ENCODE results near the gene MCM7. TPM values are rescaled to one million over a fixed set of nuclear protein-coding genes. Genes with fewer than 3 reads are reported as not detected.
A peak's percentile ranks its signal among the peaks of the same experiment; 100 is the strongest.

The MCM7 gene
- total and polyA plus RNA-seq, 2 of the 13 experiments (the other 11 are each of a cell fraction or from before 2014, with no cell fraction given) = 84.5 to 214 TPM

GRCh38 chr7:100100420-100101015, 679 bp downstream of the MCM7 start (continued):
- TF ChIP-seq MEIS2 (CRISPR knock-in tag; IDR thresholded peaks at IDR 0.05) = 0 out of 2 replicates have a peak, but pooled peaks have one; percentile 15
- TF ChIP-seq SSRP1 (CRISPR knock-in tag; IDR thresholded peaks at IDR 0.05) = no peak
- peak; percentile 71; the same call in 1 of the 2 replicates for TF ChIP-seq ZNF343 (CRISPR knock-in tag; IDR thresholded peaks at IDR 0.05)
- TF ChIP-seq ETV6 (CRISPR knock-in tag; conservative IDR thresholded peaks at IDR 0.05) = 0 out of 2 replicates have a peak, but pooled peaks have one; percentile 72
- peak; percentile 83; the same call in 1 of the 2 replicates for TF ChIP-seq ZNF746 (CRISPR knock-in tag; IDR thresholded peaks at IDR 0.05)
- peak; percentile 94 for TF ChIP-seq TBX3 (IDR thresholded peaks at IDR 0.05; ENCODE audit: borderline replicate concordance)
- no peak for TF ChIP-seq ZNF775 (CRISPR knock-in tag; IDR thresholded peaks at IDR 0.05; ENCODE audit: borderline replicate concordance)
- TF ChIP-seq HES4 (CRISPR knock-in tag; IDR thresholded peaks at IDR 0.05; ENCODE audit: borderline replicate concordance) = peak; percentile 67; the same call in 1 of the 2 replicates
- TF ChIP-seq KAT7 (CRISPR knock-in tag; IDR thresholded peaks at IDR 0.05; ENCODE audit: borderline replicate concordance) = peak; percentile 54; the same call in 1 of the 2 replicates
- no peak for TF ChIP-seq ZNF34 (CRISPR knock-in tag; IDR thresholded peaks at IDR 0.05; ENCODE audit: borderline replicate concordance)
- peak; percentile 60; the same call in 1 of the 2 replicates for TF ChIP-seq EEA1 (CRISPR knock-in tag; IDR thresholded peaks at IDR 0.05; ENCODE audit: borderline replicate concordance)
- peak; percentile 93; the same call in 1 of the 2 replicates for TF ChIP-seq ZNF788 (CRISPR knock-in tag; IDR thresholded peaks at IDR 0.05; ENCODE audit: borderline replicate concordance)
- no peak for TF ChIP-seq RNF219 (CRISPR knock-in tag; IDR thresholded peaks at IDR 0.05)
- TF ChIP-seq, protein P1, sequence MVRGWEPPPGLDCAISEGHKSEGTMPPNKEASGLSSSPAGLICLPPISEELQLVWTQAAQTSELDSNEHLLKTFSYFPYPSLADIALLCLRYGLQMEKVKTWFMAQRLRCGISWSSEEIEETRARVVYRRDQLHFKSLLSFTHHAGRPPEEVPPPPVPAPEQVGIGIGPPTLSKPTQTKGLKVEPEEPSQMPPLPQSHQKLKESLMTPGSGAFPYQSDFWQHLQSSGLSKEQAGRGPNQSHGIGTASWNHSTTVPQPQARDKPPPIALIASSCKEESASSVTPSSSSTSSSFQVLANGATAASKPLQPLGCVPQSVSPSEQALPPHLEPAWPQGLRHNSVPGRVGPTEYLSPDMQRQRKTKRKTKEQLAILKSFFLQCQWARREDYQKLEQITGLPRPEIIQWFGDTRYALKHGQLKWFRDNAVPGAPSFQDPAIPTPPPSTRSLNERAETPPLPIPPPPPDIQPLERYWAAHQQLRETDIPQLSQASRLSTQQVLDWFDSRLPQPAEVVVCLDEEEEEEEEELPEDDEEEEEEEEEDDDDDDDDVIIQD (CRISPR knock-in tag; IDR thresholded peaks at IDR 0.05; ENCODE audit: low read depth) = peak; percentile 45; the same call in 1 of the 2 replicates
- peak; percentile 88 for TF ChIP-seq HNRNPUL1 (IDR thresholded peaks at IDR 0.05; ENCODE audit: low read depth, low read length)
- TF ChIP-seq RAD21 (CRISPR knock-in tag; IDR thresholded peaks at IDR 0.05) = no peak; the same call in 1 of the 2 replicates
- TF ChIP-seq, protein P2, sequence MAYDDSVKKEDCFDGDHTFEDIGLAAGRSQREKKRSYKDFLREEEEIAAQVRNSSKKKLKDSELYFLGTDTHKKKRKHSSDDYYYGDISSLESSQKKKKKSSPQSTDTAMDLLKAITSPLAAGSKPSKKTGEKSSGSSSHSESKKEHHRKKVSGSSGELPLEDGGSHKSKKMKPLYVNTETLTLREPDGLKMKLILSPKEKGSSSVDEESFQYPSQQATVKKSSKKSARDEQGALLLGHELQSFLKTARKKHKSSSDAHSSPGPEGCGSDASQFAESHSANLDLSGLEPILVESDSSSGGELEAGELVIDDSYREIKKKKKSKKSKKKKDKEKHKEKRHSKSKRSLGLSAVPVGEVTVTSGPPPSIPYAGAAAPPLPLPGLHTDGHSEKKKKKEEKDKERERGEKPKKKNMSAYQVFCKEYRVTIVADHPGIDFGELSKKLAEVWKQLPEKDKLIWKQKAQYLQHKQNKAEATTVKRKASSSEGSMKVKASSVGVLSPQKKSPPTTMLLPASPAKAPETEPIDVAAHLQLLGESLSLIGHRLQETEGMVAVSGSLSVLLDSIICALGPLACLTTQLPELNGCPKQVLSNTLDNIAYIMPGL (CRISPR knock-in tag; IDR thresholded peaks at IDR 0.05; ENCODE audit: borderline replicate concordance in 1 of 2, low read depth in 1 of 2) = peak; percentile 42 to 82; a peak in 3 of 4 replicates
- TF ChIP-seq GATAD2A (CRISPR knock-in tag; IDR thresholded peaks at IDR 0.05) = peak; percentile 44
- TF ChIP-seq ZSCAN30 (CRISPR knock-in tag; IDR thresholded peaks at IDR 0.05) = 0 out of 2 replicates have a peak, but pooled peaks have one; percentile 4
- no peak for TF ChIP-seq ZNF251 (CRISPR knock-in tag; IDR thresholded peaks at IDR 0.05)
- TF ChIP-seq KLF15 (CRISPR knock-in tag; IDR thresholded peaks at IDR 0.05; ENCODE audit: borderline replicate concordance) = peak; percentile 64; the same call in 1 of the 2 replicates
- TF ChIP-seq ZNF549 (CRISPR knock-in tag; IDR thresholded peaks at IDR 0.05) = no peak
- TF ChIP-seq BHLHE40 (IDR thresholded peaks at IDR 0.05; ENCODE audit: low read length) = peak; percentile 33; the same call in 1 of the 2 replicates

Measured in HepG2 (cell line).